ENCODE measurements around the gene CD1C.

GRCh38 chr1:158295791-158296190 is 6.1 kb downstream of the CD1C start:
- TF ChIP-seq CTCF (conservative IDR thresholded peaks at IDR 0.05; ENCODE audit: low read length) (no peak), EZH2phosphoT487 (IDR thresholded peaks at IDR 0.05; ENCODE audit: borderline replicate concordance, low read depth, low read length) (no peak)
